PC-3 (cell line): ENCODE results near the gene LEKR1.

Experiments
- CTCF ChIP-seq: fragments of 300-600 bp; sonication (generic); conservative IDR thresholded peaks from 2 replicates; pipeline ENCODE4 v1.5.1; 2017; ENCODE audit warnings: antibody characterized with exemption, low read depth, mild to moderate bottlenecking, low read length
- EZH2 ChIP-seq: fragments of 300-600 bp; sonication (generic); IDR thresholded peaks from one replicate; pipeline ENCODE4 v1.6.1; 2017; ENCODE audit warnings: antibody characterized with exemption, mild to moderate bottlenecking, low read length; ENCODE audit not compliant: unreplicated experiment

DNA sequence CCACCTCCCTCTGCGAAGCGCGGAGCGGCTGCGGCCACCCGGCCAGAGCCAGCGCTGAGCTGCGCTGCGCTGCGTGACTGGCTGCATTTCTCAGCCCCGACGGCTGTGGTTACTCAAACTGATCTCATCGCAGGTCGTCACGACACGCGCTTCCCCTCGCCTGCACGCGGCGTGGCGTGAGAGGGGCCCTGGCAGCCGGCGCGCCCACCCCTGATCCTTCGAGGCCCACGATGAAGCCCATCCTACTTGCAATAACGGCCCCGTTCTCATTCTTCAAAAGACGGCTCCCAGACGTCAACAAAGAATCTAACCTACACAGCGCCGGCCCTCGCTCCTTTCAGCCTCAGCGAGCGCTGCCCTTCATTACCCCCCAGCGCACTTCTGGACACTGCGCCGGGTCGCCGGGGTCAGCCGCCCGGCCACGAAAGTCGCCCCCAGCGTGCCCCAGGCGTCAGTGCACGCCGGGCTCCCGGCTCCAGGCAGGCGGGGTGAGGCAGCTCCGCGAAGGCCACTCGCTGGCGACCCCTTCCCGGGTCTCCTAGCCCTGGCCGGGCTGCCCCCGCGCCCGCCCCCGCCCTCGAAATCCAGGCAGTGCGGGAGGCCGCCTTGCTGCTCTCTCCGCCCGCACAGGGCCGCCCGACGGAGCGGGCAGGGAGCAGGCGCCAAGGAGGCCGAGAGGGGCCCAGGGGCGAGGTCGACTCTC, 9.9 kb upstream of the LEKR1 start:
- TF ChIP-seq EZH2 = no peak
- TF ChIP-seq CTCF = no peak; the same call in 1 of the 2 replicates
